ENCODE measurements around the gene PKDCC. TPM values are rescaled to one million over a fixed set of nuclear protein-coding genes. Genes with fewer than 3 reads are reported as not detected.

PKDCC gene
- total RNA-seq, 1 donor from 2014 or later, result 210 TPM

DNA sequence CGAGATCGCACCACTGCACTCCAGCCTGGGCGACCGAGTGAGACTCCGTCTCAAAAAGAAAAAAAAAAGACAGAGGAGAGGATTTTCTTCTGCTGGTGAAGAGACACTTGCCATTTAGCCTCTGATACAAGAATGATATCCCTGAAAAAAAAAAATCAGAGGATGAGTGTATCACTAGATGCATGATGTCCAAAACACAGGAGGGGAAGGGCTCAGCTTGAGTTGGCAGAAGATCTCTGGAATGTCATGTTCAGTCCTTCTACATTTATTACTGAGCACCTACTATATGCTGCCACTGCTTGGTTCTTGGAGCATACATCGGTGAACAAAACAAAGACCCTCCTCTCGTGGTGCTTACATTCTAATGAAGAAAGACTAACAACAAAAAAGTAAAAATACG lies 10.9 kb upstream of the PKDCC start:
- Histone ChIP-seq H3K4me3 (no peak overlapping the region), H3K9me3 (no peaks in the 10 kb centered on the region)
- intact Hi-C loops (cut with DNase I), result no loop called here

DNA sequence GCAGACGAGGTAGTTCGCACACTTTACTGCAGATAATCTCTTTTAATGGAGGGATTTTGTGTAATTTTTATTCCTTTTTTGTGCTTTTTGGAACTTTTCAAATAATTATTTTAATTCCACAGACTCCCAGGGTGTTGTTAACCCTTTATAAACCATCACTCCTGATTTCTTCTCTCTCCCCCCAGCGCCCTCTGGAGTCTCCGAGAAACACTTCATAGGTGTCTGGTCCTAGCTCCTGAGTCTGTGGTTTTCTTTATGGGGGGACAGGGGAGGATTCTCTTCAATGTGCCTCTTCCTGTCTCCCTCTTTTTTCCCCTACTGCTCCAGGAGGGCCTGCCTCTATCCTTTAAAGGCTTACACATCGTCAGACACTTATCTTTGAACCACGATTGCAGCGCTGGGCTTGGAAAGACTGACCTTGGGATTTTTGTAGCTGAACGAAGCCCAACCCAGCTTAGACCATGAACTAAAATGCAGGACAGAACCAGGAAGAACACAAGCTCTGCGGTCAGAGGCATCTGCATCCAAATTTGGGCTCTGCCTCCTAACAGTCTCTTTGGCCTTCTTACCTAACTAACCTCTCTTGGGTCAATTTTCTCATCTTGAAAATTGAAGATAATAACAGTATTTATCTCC lies 7.1 kb upstream of the PKDCC start:
- intact Hi-C loops (cut with DNase I), result loop anchor here (5.0 kb wide), 1 partner anchor 33 kb away; no protein-coding TSS in a partner anchor
- TF ChIP-seq, protein P1, sequence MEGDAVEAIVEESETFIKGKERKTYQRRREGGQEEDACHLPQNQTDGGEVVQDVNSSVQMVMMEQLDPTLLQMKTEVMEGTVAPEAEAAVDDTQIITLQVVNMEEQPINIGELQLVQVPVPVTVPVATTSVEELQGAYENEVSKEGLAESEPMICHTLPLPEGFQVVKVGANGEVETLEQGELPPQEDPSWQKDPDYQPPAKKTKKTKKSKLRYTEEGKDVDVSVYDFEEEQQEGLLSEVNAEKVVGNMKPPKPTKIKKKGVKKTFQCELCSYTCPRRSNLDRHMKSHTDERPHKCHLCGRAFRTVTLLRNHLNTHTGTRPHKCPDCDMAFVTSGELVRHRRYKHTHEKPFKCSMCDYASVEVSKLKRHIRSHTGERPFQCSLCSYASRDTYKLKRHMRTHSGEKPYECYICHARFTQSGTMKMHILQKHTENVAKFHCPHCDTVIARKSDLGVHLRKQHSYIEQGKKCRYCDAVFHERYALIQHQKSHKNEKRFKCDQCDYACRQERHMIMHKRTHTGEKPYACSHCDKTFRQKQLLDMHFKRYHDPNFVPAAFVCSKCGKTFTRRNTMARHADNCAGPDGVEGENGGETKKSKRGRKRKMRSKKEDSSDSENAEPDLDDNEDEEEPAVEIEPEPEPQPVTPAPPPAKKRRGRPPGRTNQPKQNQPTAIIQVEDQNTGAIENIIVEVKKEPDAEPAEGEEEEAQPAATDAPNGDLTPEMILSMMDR (IDR thresholded peaks at IDR 0.05), result no peak
- Histone ChIP-seq H3K4me3 (no peak overlapping the region), H3K27me3 (no peaks in the 10 kb centered on the region), H3K36me3 (no peaks in the 10 kb centered on the region), H3K9me3 (no peaks in the 10 kb centered on the region), H3K4me1 (peaks cover 0 to 3% of the 10 kb centered on the region in 2 donors), H3K27ac (no peak overlapping the region)
- no peak for DNase-seq (ENCODE audit: low spot score in 2 of 2)

More for the DNA sequence above, 10.9 kb upstream of the PKDCC start:
- no peaks in the 10 kb centered on the region for H3K4me1 ChIP-seq
- no peak for DNase-seq (ENCODE audit: low spot score in 2 of 2)
- TF ChIP-seq, protein P1 (IDR thresholded peaks at IDR 0.05), result no peak
- H3K27ac ChIP-seq, result no peak overlapping the region
- H3K27me3 ChIP-seq, result no peaks in the 10 kb centered on the region
- no peaks in the 10 kb centered on the region for H3K36me3 ChIP-seq

DNA sequence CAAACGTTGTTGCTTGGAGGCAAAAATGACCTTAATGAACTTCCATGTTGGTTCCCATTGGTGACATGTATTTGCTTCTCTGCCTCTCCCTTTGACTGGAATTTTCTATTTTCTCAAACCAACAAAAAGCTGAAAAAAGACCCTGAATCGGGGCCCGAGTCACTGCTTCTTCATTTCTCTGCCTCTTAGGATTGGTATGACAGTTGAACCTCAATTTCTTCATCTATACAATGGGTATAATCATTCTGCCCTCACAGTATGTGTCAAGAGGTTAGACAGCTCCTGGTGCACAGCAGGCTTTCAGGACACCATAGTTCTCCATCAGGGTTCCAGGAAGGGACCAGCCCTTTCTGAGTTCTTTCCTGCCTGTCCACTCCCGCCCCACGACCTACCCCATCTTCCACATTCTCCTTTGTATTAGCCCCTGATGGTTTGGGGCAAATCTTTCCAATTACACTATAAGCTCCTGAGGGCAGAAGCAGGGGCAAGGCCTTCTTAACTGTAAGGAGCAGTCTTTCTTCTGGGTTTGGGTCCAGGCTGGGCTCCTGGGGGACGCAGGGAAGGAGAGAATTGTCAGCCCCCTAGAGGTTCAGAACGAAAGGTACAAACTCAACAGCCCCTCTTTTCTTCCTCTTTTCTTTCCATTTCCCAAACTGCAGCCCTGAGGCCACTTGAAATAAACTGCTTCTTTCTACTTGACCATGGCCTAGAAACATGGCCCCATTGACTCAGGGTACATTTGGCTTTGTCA lies 6.3 kb upstream of the PKDCC start:
- Histone ChIP-seq H3K36me3 (no peaks in the 10 kb centered on the region), H3K4me3 (no peak overlapping the region), H3K27me3 (no peaks in the 10 kb centered on the region), H3K9me3 (no peaks in the 10 kb centered on the region), H3K4me1 (peaks cover 0 to 7% of the 10 kb centered on the region in 2 donors), H3K27ac (no peak overlapping the region)
- TF ChIP-seq, protein P1 (IDR thresholded peaks at IDR 0.05), result no peak
- peak in 1 of 2 donors; percentile 31 for DNase-seq (ENCODE audit: low spot score in 2 of 2)
- intact Hi-C loops (cut with DNase I), result loop anchor here (2.0 to 5.0 kb wide), 2 partner anchors 15 to 34 kb away; no protein-coding TSS in a partner anchor

DNA sequence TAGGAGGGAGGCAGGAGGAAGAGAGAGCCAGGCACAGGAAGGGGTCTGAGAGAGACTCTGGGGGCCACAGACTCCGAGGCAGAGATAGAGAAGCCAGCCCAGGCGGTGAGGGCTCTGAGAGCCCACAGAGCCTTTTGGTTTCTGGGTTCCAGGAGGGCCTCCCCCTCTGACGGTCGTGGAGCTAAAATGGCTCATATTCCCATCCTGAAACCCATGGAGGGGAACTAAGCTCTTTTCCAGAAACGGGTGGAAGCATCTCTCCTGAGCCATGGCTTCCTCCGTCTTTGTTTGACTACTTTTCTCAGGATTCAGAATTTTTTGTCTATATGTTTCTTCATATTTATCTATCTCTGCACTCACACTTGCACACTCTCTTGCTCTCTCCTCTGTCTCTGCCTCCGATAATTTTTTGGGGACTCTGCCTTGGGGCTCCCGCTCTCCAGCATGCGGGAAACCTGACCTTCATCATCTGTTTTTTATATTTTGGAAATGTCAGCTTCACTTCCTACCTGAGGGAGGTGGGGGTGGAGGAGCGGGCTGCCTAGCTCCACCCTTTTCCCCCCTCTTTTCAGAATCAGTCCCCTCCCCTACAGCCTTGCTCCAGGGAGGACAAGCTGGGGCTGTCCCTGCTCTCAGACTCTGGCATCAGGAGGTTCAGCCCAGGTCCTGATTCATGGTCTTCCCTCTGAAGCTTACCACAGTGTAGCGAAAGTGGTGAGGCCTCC lies 5.0 kb upstream of the PKDCC start:
- TF ChIP-seq, protein P1 (IDR thresholded peaks at IDR 0.05), result no peak
- no peak for DNase-seq (ENCODE audit: low spot score in 2 of 2)
- peaks cover 0 to 12% of the 10 kb centered on the region in 2 donors for H3K4me1 ChIP-seq
- H3K36me3 ChIP-seq, result no peaks in the 10 kb centered on the region
- H3K27ac ChIP-seq, result no peak overlapping the region
- H3K4me3 ChIP-seq, result no peak overlapping the region
- H3K9me3 ChIP-seq, result no peaks in the 10 kb centered on the region
- intact Hi-C loops (cut with DNase I), result loop anchor here (2.0 to 5.0 kb wide), 2 partner anchors 16 to 35 kb away; no protein-coding TSS in a partner anchor
- no peaks in the 10 kb centered on the region for H3K27me3 ChIP-seq

DNA sequence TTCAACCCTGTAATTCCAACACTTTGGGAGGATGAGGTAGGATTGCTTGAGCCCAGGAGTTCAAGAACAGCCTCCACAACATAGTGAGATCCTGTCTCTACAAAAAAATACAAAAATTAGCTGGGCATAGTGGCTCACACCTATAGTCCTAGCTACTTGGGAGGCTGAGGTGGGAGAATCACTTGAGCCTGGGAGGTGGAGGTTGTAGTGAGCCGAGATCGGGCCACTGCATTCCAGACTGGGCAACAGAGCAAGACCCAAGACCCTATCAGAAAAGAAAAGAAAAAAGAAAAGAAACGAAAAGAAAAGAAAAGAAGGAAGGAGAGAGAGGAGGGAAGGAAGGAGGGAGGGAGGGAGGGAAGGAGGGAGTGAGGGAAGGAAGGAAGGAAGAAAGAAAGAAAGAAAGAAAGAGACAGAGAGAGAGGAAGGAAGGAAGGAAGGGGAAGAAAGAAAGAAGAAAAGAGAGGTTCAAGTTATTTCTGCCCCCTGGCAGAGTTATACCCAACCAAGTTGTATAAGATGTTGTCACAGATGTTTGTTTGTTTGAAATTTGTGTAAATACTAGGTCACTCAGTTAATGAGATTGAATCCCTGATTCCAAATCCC lies 3.9 kb upstream of the PKDCC start:
- no peaks in the 10 kb centered on the region for H3K9me3 ChIP-seq
- no peaks in the 10 kb centered on the region for H3K36me3 ChIP-seq
- TF ChIP-seq, protein P1 (IDR thresholded peaks at IDR 0.05), result no peak
- no peak overlapping the region for H3K4me3 ChIP-seq
- peaks cover 0 to 12% of the 10 kb centered on the region in 2 donors for H3K4me1 ChIP-seq
- no peaks in the 10 kb centered on the region for H3K27me3 ChIP-seq
- no peak overlapping the region for H3K27ac ChIP-seq
- no peak for DNase-seq (ENCODE audit: low spot score in 2 of 2)
- intact Hi-C loops (cut with DNase I), result loop anchor here (2.0 to 5.0 kb wide), 2 partner anchors 17 to 37 kb away; no protein-coding TSS in a partner anchor

Measured in ascending aorta (tissue), 2 donors.